Measurements from ENCODE around the gene CPNE1.
A peak's percentile ranks its signal among the peaks of the same experiment; 100 is the strongest.
"Not testable (repeated sequence)": the region's sequence is repeated elsewhere in the genome, so short reads cannot be mapped to it uniquely, and the experiment has no call there.

The CPNE1 gene

GRCh38 chr20:35697696-35698297, 33.1 kb upstream of the CPNE1 start:
- no peak for DNase-seq

- DNase-seq: no peak
These were observed 31.3 kb upstream of the CPNE1 start for GRCh38 chr20:35695978-35696377.

- no peak for DNase-seq
These were observed 30.6 kb upstream of the CPNE1 start for GRCh38 chr20:35695245-35695749.

- no peak for DNase-seq
These were observed 25.6 kb upstream of the CPNE1 start for GRCh38 chr20:35690265-35690664.

- not testable (repeated sequence) for DNase-seq
These were observed 22.2 kb upstream of the CPNE1 start for GRCh38 chr20:35686872-35687271.

- DNase-seq: not testable (repeated sequence)
These were observed 20.7 kb upstream of the CPNE1 start for GRCh38 chr20:35685368-35685767.

- DNase-seq: no peak
These were observed 17.3 kb upstream of the CPNE1 start for GRCh38 chr20:35681960-35682359.

GRCh38 chr20:35680452-35681183, 15.9 kb upstream of the CPNE1 start:
- no peak for DNase-seq

- DNase-seq: no peak
These were observed 10.2 kb upstream of the CPNE1 start for GRCh38 chr20:35674921-35675320.

GRCh38 chr20:35673884-35674283, 9.2 kb upstream of the CPNE1 start:
- DNase-seq: no peak

- no peak for DNase-seq
These were observed 5.0 kb upstream of the CPNE1 start for GRCh38 chr20:35669681-35670080.

GRCh38 chr20:35669221-35669620, 4.5 kb upstream of the CPNE1 start:
- no peak for DNase-seq

GRCh38 chr20:35665949-35666288, 1.2 kb upstream of the CPNE1 start:
- DNase-seq: no peak

GRCh38 chr20:35663516-35664465, 909 bp downstream of the CPNE1 start:
- DNase-seq: peak; percentile 52

- no peak for DNase-seq
These were observed 2.1 kb downstream of the CPNE1 start for GRCh38 chr20:35662551-35662950.

GRCh38 chr20:35661908-35662307, 2.8 kb downstream of the CPNE1 start:
- no peak for DNase-seq

GRCh38 chr20:35661053-35661452, 3.6 kb downstream of the CPNE1 start:
- DNase-seq: no peak

- peak; percentile 24 for DNase-seq
These were observed 4.4 kb downstream of the CPNE1 start for GRCh38 chr20:35660122-35660937.

- no peak for DNase-seq
These were observed 7.4 kb downstream of the CPNE1 start for GRCh38 chr20:35657271-35657670.

- DNase-seq: no peak
These were observed 10.3 kb downstream of the CPNE1 start for GRCh38 chr20:35654415-35654814.

GRCh38 chr20:35653893-35654292, 10.8 kb downstream of the CPNE1 start:
- no peak for DNase-seq

- no peak for DNase-seq
These were observed 11.3 kb downstream of the CPNE1 start for GRCh38 chr20:35653430-35653734.

Data from stimulated activated CD4-positive, alpha-beta T cell treated with anti-CD3 and anti-CD28 coated beads, Interleukin-4, amount 100 ng/mL, for 1 hour (primary cell).